ENCODE measurements around the gene ROR2.

DNA sequence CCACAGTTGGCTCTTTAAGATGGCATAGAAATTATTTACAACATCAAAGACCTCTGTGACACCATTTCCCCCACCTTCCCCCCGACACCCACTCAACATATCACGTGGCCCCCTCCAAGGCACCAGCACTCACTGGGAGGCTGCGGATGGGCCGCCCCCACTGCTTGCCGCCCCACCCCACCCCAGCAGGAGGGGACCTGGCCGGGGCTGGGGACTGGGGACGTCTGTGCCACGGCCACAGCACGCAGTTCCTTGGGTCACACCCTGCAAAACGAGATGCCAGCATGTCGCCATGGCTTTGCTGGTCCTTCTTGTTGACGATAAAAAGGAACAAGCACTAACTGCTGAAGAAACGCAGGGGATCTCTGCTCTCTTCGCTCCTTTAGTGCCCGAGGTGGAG, 269.0 kb downstream of the ROR2 start:
- TF ChIP-seq CTCF (conservative IDR thresholded peaks at IDR 0.05; ENCODE audit: low read length) (no peak), EZH2phosphoT487 (IDR thresholded peaks at IDR 0.05; ENCODE audit: borderline replicate concordance) (no peak)
